Brain microvascular endothelial cell (primary cell): Measurements from ENCODE around the gene PRKACG.

Experiments used
- DNase-seq: peaks from one replicate; pipeline ENCODE4 v3.0.0-alpha.2; 2020
- H3K27ac ChIP-seq: fragments of 250-450 bp; sonication (Bioruptor Pico); 2 replicates; pipeline ENCODE4 v1.5.1; 2020; ENCODE audit warnings: mild to moderate bottlenecking, moderate library complexity
- H3K27me3 ChIP-seq: fragments of 250-450 bp; sonication (Bioruptor Pico); replicated peaks from 2 replicates; pipeline ENCODE4 v1.5.1; 2020; ENCODE audit warnings: mild to moderate bottlenecking
- H3K36me3 ChIP-seq: fragments of 250-450 bp; sonication (Bioruptor Pico); replicated peaks from 2 replicates; pipeline ENCODE4 v1.5.1; 2020; ENCODE audit warnings: mild to moderate bottlenecking
- H3K4me3 ChIP-seq: 2 replicates; pipeline ENCODE4 v1.5.1; 2011; ENCODE audit warnings: low read depth, mild to moderate bottlenecking, control low read depth, low read length, moderate library complexity
- in situ Hi-C: cut with HindIII; loops from 2 replicates; pipeline ENCODE4 v1.10.0; 2017; ENCODE audit warnings: low sequenced_read_pairs, low pct_ligation_motif_present
- TF ChIP-seq, protein P1 (sequence below): IDR thresholded peaks from 2 replicates; pipeline ENCODE4 v1.5.1; 2011; ENCODE audit warnings: low read depth, mild to moderate bottlenecking, moderate library complexity, low read length, control low read depth, inconsistent platforms; ENCODE audit errors: missing control alignments

PRKACG gene

GRCh38 chr9:69044240-69045219 lies 30.6 kb upstream of the PRKACG start:
- Histone ChIP-seq H3K27ac (no peak overlapping the region), H3K4me3 (no peak overlapping the region), H3K36me3 (peaks cover 12% of the 10 kb centered on the region), H3K27me3 (no peaks in the 10 kb centered on the region)
- peak; percentile 51 for DNase-seq
- TF ChIP-seq, protein P1, sequence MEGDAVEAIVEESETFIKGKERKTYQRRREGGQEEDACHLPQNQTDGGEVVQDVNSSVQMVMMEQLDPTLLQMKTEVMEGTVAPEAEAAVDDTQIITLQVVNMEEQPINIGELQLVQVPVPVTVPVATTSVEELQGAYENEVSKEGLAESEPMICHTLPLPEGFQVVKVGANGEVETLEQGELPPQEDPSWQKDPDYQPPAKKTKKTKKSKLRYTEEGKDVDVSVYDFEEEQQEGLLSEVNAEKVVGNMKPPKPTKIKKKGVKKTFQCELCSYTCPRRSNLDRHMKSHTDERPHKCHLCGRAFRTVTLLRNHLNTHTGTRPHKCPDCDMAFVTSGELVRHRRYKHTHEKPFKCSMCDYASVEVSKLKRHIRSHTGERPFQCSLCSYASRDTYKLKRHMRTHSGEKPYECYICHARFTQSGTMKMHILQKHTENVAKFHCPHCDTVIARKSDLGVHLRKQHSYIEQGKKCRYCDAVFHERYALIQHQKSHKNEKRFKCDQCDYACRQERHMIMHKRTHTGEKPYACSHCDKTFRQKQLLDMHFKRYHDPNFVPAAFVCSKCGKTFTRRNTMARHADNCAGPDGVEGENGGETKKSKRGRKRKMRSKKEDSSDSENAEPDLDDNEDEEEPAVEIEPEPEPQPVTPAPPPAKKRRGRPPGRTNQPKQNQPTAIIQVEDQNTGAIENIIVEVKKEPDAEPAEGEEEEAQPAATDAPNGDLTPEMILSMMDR: no peak
- in situ Hi-C loops: no loop called here

- Histone ChIP-seq H3K4me3 (no peak overlapping the region), H3K36me3 (no peaks in the 10 kb centered on the region), H3K27ac (no peak overlapping the region), H3K27me3 (no peaks in the 10 kb centered on the region)
- in situ Hi-C loops: no loop called here
- no peak for DNase-seq
- TF ChIP-seq, protein P1: no peak
These were observed 26.7 kb upstream of the PRKACG start for GRCh38 chr9:69040646-69041045.

DNA sequence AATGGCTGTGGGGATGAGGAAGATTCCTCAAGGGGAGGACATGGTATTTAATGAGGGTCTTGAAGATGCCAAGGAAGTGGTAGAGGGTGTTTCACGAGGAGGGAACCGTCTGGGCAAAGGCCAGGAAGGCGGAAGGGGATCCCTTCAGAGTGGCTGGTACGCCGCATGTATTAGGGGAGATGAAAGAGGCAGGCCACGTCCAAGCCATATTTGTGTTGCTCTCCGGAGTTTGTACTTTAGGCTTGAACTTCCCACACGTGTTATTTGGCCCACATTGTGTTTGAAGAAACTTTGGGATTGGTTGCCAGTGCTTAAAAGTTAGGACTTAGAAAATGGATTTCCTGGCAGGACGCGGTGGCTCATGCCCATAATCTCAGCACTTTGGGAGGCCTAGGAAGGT lies 22.9 kb upstream of the PRKACG start:
- H3K36me3 ChIP-seq: no peaks in the 10 kb centered on the region
- peak overlapping the region; percentile 75 for H3K27ac ChIP-seq
- TF ChIP-seq, protein P1: no peak
- H3K4me3 ChIP-seq: peak overlapping the region; percentile 93
- no peak for DNase-seq
- no peaks in the 10 kb centered on the region for H3K27me3 ChIP-seq
- in situ Hi-C loops: no loop called here

DNA sequence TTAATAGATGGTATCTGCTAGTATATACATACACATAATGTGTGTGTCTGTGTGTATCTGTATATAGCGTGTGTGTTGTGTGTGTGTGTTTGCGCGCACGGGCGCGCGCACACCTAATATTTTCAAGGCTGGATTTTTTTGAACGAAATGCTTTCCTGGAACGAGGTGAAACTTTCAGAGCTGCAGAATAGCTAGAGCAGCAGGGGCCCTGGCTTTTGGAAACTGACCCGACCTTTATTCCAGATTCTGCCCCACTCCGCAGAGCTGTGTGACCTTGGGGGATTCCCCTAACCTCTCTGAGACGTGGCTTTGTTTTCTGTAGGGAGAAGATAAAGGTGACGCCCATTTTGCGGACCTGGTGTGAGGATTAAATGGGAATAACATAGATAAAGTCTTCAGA lies 22.4 kb upstream of the PRKACG start:
- TF ChIP-seq, protein P1: no peak
- peak overlapping the region; percentile 93 for H3K4me3 ChIP-seq
- in situ Hi-C loops: no loop called here
- H3K36me3 ChIP-seq: no peaks in the 10 kb centered on the region
- DNase-seq: peak; percentile 2
- no peaks in the 10 kb centered on the region for H3K27me3 ChIP-seq
- peak overlapping the region; percentile 75 for H3K27ac ChIP-seq

GRCh38 chr9:69035438-69036308 lies 21.8 kb upstream of the PRKACG start, which contains the start of gene FXN:
TSS of gene FXN (plus strand) at chr9:69035752. CDS start at chr9:69035783, 31 bp downstream.
- H3K27me3 ChIP-seq: no peaks in the 10 kb centered on the region
- peak within 1 kb of the TSS; percentile 93 for H3K4me3 ChIP-seq
- in situ Hi-C loops: no loop called here
- TF ChIP-seq, protein P1: peak; percentile 93
- H3K27ac ChIP-seq: peak within 1 kb of the TSS; percentile 75
- H3K36me3 ChIP-seq: no peaks in the 10 kb centered on the region
- peak; percentile 66 for DNase-seq
